GM13977 (cell line): ENCODE measurements around the gene KRT37.
"Not testable (repeated sequence)": the region's sequence is repeated elsewhere in the genome, so short reads cannot be mapped to it uniquely, and the experiment has no call there.

Experiments used
- DNase-seq: peaks from one replicate; pipeline ENCODE4 v3.0.0; 2012; ENCODE audit warnings: low spot score
- CTCF ChIP-seq: IDR thresholded peaks from 2 replicates; pipeline ENCODE4 v1.5.1; 2012; ENCODE audit warnings: mild to moderate bottlenecking, control low read depth; ENCODE audit not compliant: insufficient read depth; ENCODE audit errors: extremely low read depth, missing control alignments
- in situ Hi-C: fragments of 300-500 bp; cut with MboI; formaldehyde crosslinking; loops from one replicate; pipeline ENCODE4 v1.12.0; 2022; ENCODE audit warnings: low sequenced_read_pairs, low pct_unique_long_range_greater_than_20kb, mixed read lengths, inconsistent platforms; ENCODE audit not compliant: unreplicated experiment

Gene KRT37

GRCh38 chr17:41440531-41441033, 16.2 kb upstream of the KRT37 start, which contains the start of gene KRT38:
TSS of gene KRT38 (minus strand) at chr17:41440983. CDS start at chr17:41440921, 62 bp downstream.
- in situ Hi-C loops, result no loop called here
- no peak for TF ChIP-seq CTCF
- no peak for DNase-seq

GRCh38 chr17:41439375-41439774, 15.0 kb upstream of the KRT37 start:
- no peak for DNase-seq
- TF ChIP-seq CTCF, result no peak
- in situ Hi-C loops, result no loop called here

- TF ChIP-seq CTCF, result no peak
- in situ Hi-C loops, result no loop called here
Measured at GRCh38 chr17:41437769-41438168, 13.4 kb upstream of the KRT37 start.

GRCh38 chr17:41437254-41437653, 12.9 kb upstream of the KRT37 start:
- no peak for DNase-seq
- no peak for TF ChIP-seq CTCF
- in situ Hi-C loops, result no loop called here

More at GRCh38 chr17:41437769-41438168, 13.4 kb upstream of the KRT37 start:
- no peak for DNase-seq

- no peak for TF ChIP-seq CTCF
- no peak for DNase-seq
- in situ Hi-C loops, result no loop called here
Measured at GRCh38 chr17:41434415-41434814, 10.0 kb upstream of the KRT37 start.

- TF ChIP-seq CTCF, result no peak
- no peak for DNase-seq
- in situ Hi-C loops, result no loop called here
Measured at GRCh38 chr17:41434005-41434404, 9.6 kb upstream of the KRT37 start.

GRCh38 chr17:41433586-41433985, 9.2 kb upstream of the KRT37 start:
- in situ Hi-C loops, result no loop called here
- no peak for TF ChIP-seq CTCF
- no peak for DNase-seq

GRCh38 chr17:41430376-41430775, 6.0 kb upstream of the KRT37 start:
- in situ Hi-C loops, DNase-seq: not testable (repeated sequence)
